ENCODE results near the gene FCN3.

Gene FCN3

DNA sequence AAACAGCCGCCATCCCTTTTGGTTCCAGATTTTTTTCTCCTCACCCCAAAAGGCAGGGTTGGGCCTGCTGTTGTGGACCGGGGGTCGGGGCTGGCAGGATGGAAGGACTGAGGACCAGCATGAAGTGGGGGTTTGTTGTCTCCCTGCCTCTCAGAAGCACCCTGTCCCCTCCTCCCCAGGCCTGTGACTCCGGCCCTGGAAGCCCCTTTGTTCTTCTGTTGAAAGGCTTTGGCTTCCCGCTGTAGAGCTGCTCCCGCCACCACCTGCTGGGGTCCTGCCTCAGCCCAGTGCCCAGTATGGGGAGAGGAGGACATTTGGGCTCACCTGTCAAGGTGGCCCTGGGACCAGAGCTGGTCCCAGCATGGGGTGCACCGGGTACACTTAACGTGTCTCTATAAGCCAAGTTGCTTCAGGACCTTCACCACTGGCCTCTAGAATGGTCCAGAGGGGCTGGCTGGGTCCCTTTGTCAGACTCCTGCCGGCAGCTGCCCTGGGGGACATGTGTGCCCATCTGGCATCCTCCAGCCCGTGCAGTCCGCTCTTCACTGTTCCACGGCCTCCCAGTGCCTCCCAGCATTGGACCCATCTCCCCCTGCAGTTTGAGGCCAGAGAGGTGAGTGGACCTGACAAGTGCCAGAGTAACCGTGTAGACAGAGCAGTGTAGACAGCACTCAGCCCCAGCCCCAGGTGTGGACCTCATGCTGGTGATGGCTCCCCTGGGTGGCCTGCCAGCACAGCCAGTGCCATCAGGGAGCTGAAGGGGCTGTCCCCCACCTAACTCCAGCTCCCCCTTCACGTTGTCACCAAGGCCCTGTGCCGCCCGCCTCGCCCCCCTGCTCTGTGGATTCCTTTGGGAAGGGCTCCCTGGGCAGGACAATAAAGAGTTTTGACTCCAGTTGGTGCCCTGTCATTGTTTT lies 38.9 kb downstream of the FCN3 start:
- Histone ChIP-seq H3K27me3 (ENCODE audit: control insufficient read depth, insufficient read depth, low read length) (no peaks in the 10 kb centered on the region), H3K4me1 (ENCODE audit: control insufficient read depth, insufficient read depth, low read length) (peaks cover 2% of the 10 kb centered on the region), H3K9me3 (ENCODE audit: control insufficient read depth, low read length) (no peaks in the 10 kb centered on the region), H3K4me3 (ENCODE audit: low read length) (no peak overlapping the region), H3K36me3 (ENCODE audit: control insufficient read depth, insufficient read depth, low read length) (peaks cover 20% of the 10 kb centered on the region), H3K9ac (ENCODE audit: low read length) (no peak overlapping the region)

DNA sequence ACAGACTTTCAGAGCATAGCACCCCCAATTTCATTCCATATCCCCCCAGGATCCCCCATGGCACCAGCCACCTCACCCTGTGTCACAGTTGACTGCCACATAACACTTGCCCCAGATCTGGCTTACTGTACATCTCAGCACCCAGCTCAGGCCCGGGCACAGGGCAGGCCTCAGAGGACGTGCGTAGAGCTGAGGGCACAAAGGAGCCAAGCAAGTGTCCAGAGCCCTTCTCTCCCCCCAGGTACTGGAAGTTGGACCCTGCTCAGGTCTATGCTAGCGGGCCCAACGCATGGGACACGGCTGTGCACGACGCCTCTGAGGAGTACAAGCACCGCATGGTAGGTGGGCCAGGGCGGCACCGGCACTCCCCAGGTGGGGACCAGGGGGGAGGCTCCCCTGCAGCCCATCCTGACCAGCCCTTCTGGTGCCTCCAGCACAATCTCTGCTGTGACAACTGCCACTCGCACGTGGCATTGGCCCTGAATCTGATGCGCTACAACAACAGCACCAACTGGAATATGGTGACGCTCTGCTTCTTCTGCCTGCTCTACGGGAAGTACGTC lies 40.8 kb downstream of the FCN3 start:
- Histone ChIP-seq H3K9ac (ENCODE audit: low read length) (no peak overlapping the region), H3K36me3 (ENCODE audit: control insufficient read depth, insufficient read depth, low read length) (peaks cover 20% of the 10 kb centered on the region), H3K27me3 (ENCODE audit: control insufficient read depth, insufficient read depth, low read length) (no peaks in the 10 kb centered on the region), H3K4me1 (ENCODE audit: control insufficient read depth, insufficient read depth, low read length) (no peaks in the 10 kb centered on the region), H3K4me3 (ENCODE audit: low read length) (no peak overlapping the region), H3K9me3 (ENCODE audit: control insufficient read depth, low read length) (no peaks in the 10 kb centered on the region)

DNA sequence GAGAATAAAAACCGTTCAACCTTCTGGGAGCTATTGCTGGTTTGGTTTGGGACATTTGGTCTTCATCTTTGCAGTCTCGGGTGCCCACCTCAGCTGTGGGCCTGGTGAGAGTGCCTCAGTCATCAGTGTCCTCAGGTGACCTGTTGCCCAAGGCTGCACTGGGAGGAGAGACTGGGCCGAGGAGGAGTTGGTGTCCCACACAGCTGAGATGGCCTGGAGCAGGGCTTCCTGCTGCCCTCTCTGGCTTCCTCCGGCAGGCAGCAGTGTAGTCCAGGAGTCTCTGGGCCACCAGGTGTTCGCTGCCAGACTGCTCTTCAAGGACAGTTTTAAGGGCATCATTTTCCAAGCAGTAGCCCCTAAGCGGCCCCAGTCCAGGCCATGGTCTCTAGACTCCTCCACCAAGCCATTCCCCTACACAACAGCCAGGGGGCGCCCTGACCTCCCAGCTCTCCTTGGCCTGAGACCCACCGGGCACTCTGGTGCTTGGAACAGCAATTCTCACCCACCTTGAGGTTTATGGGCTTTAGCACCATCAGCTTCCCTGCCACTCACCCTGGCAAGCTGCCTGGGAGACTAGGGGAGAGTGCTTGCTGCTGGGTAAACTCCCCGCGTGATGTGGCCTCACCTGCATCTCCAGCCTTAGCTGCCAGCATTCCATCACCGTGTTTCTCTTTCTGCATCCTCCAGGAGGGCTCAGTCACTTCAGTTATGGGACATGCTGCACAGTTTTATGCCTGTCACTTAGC lies 41.9 kb downstream of the FCN3 start:
- no peak overlapping the region for H3K9ac ChIP-seq (ENCODE audit: low read length)
- H3K36me3 ChIP-seq (ENCODE audit: control insufficient read depth, insufficient read depth, low read length): peaks cover 20% of the 10 kb centered on the region
- no peaks in the 10 kb centered on the region for H3K4me1 ChIP-seq (ENCODE audit: control insufficient read depth, insufficient read depth, low read length)

DNA sequence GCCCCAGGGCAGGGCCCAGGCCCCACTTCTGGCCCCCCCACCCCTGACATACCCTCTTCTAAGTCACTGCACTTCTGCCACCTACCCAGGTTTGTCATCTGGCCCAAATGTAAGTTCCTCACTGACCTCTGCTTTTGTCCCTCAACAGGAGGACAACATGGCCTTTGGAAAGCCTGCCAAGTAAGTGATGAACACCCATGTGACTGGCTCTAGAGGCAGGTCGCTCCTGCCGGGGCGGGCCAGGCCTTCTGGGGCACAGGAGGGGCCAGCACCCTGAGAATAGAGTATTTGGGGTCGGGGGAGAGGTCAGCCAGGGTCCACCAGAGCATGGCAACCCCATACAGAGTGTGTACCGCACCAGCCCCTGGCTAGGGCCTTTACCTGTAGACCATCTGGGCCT lies 42.7 kb downstream of the FCN3 start:
- peaks cover 20% of the 10 kb centered on the region for H3K36me3 ChIP-seq (ENCODE audit: control insufficient read depth, insufficient read depth, low read length)
- H3K4me3 ChIP-seq (ENCODE audit: low read length): no peak overlapping the region
- H3K9me3 ChIP-seq (ENCODE audit: control insufficient read depth, low read length): no peaks in the 10 kb centered on the region
- H3K9ac ChIP-seq (ENCODE audit: low read length): no peak overlapping the region
- H3K27me3 ChIP-seq (ENCODE audit: control insufficient read depth, insufficient read depth, low read length): no peaks in the 10 kb centered on the region
- H3K4me1 ChIP-seq (ENCODE audit: control insufficient read depth, insufficient read depth, low read length): no peaks in the 10 kb centered on the region

More for the DNA sequence above, 41.9 kb downstream of the FCN3 start:
- Histone ChIP-seq H3K27me3 (ENCODE audit: control insufficient read depth, insufficient read depth, low read length) (no peaks in the 10 kb centered on the region), H3K4me3 (ENCODE audit: low read length) (no peak overlapping the region), H3K9me3 (ENCODE audit: control insufficient read depth, low read length) (no peaks in the 10 kb centered on the region)

DNA sequence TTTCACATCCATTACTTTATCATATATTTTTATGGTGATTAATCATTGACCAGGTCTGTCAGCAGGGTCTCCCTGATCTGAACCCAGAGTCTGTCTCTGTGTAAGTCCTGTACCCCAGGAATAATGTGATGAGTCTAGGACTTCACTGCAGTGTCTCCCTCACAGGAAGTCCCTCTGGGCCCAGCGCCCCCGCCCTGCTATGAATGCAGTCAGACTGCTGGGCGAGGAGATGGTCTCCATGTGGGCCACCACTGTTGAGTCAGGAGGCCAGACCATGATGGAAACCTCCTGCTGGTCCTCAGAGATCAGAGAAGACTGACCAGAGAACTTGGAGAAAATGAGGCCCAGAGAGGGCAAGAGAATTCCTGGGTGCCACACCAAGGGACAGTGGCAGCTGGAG lies 43.2 kb downstream of the FCN3 start:
- no peak overlapping the region for H3K9ac ChIP-seq (ENCODE audit: low read length)
- no peak overlapping the region for H3K4me3 ChIP-seq (ENCODE audit: low read length)
- H3K27me3 ChIP-seq (ENCODE audit: control insufficient read depth, insufficient read depth, low read length): no peaks in the 10 kb centered on the region
- no peaks in the 10 kb centered on the region for H3K4me1 ChIP-seq (ENCODE audit: control insufficient read depth, insufficient read depth, low read length)
- H3K36me3 ChIP-seq (ENCODE audit: control insufficient read depth, insufficient read depth, low read length): peaks cover 20% of the 10 kb centered on the region
- H3K9me3 ChIP-seq (ENCODE audit: control insufficient read depth, low read length): no peaks in the 10 kb centered on the region

DNA sequence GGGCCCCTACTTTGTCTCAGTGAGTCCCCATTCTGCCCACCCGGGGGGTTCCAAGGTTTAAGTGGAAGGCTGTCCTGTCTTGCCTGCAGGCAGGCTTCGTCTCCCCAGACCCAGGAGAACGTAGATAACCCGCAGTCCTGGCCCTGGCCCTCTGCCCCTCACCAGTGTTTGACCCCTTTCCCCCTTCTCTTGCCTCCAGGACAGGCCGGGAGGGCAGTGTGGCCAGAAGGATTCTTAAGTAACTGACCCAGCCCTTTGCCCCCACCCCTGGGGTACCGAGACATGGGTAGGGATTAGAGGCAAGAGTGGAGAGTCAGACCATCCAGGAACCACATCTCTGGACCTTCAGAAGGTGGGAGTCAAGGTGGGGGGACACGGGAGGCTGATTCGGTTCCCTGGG lies 43.8 kb downstream of the FCN3 start:
- no peaks in the 10 kb centered on the region for H3K9me3 ChIP-seq (ENCODE audit: control insufficient read depth, low read length)
- no peaks in the 10 kb centered on the region for H3K4me1 ChIP-seq (ENCODE audit: control insufficient read depth, insufficient read depth, low read length)
- peaks cover 20% of the 10 kb centered on the region for H3K36me3 ChIP-seq (ENCODE audit: control insufficient read depth, insufficient read depth, low read length)
- no peak overlapping the region for H3K9ac ChIP-seq (ENCODE audit: low read length)
- H3K27me3 ChIP-seq (ENCODE audit: control insufficient read depth, insufficient read depth, low read length): no peaks in the 10 kb centered on the region
- no peak overlapping the region for H3K4me3 ChIP-seq (ENCODE audit: low read length)

DNA sequence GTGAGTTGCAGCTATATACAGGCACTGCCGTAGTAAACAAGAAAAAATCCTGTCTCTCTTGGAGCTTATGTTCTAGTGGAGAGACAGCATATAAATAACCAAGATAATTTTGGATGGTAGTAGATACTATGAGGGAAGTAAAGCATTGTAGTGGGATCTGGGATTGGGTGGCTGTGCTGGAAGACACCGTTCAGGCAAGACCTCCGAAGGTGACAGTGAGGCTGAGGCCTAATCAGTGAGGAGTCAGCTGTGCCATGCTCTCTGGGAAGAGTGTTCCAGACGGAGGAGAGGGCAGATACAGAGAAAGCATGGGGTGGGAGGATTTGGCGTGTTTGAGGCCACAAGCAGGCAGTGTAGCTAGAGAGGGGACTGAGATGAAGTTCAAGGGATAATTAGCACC lies 46.7 kb downstream of the FCN3 start:
- H3K4me1 ChIP-seq (ENCODE audit: control insufficient read depth, insufficient read depth, low read length): peaks cover 8% of the 10 kb centered on the region
- peaks cover 9% of the 10 kb centered on the region for H3K36me3 ChIP-seq (ENCODE audit: control insufficient read depth, insufficient read depth, low read length)
- H3K4me3 ChIP-seq (ENCODE audit: low read length): no peak overlapping the region
- H3K9me3 ChIP-seq (ENCODE audit: control insufficient read depth, low read length): no peaks in the 10 kb centered on the region
- H3K27me3 ChIP-seq (ENCODE audit: control insufficient read depth, insufficient read depth, low read length): no peaks in the 10 kb centered on the region
- H3K9ac ChIP-seq (ENCODE audit: low read length): no peak overlapping the region

DNA sequence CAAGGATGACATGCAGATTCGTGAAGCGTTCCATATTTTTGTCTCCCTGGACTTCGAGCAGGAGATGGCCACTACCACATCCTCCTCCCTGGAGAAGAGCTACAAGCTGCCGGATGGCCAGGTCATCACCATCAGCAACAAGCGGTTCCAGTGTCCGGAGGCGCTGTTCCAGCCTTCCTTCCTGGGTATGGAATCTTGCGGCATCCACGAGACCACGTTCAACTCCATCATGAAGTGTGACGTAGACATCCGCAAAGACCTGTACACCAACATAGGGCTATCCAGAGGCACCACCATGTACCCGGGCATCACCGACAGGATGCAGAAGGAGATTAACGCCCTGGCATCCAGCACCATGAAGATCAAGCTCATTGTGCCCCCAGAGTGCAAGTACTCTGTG lies 49.3 kb downstream of the FCN3 start:
- Histone ChIP-seq H3K36me3 (ENCODE audit: control insufficient read depth, insufficient read depth, low read length) (no peaks in the 10 kb centered on the region), H3K27me3 (ENCODE audit: control insufficient read depth, insufficient read depth, low read length) (no peaks in the 10 kb centered on the region), H3K9ac (ENCODE audit: low read length) (no peak overlapping the region), H3K4me3 (ENCODE audit: low read length) (no peak overlapping the region), H3K9me3 (ENCODE audit: control insufficient read depth, low read length) (no peaks in the 10 kb centered on the region), H3K4me1 (ENCODE audit: control insufficient read depth, insufficient read depth, low read length) (peaks cover 10% of the 10 kb centered on the region)

DNA sequence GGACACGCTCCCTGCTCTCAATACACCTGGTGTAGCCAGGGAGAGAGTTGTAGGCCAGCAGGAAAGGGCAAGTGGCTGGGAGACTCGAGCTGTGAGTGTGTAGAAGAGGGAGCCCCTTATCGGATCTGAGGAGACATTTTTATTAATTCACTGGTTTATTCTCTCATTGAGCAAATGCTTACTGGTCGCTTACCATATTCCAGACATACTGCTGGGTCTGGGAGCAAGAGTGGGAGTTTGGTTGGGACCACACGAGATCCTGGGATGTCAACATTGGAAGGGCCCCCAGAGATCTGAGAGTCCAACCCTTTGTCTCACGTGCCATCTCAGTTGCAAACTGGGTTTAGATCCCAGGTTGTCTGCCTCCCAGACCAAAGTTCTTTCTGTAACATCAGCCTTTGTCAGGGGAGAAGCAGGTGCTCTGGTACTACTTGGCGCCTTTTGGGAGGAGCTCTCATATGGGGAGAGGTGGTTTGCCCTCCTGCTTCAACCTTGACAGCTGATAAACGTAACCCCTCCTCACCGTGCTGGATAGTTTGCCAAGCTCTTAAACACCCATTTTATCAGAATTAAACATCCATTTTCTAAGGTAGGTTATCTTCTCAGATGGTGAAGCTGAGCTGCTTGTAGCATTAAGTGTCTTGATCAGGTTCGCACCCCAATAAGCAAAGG lies 51.9 kb downstream of the FCN3 start:
- H3K4me3 ChIP-seq (ENCODE audit: low read length): peak overlapping the region; percentile 95
- peak overlapping the region; percentile 97 for H3K9ac ChIP-seq (ENCODE audit: low read length)
- H3K9me3 ChIP-seq (ENCODE audit: control insufficient read depth, low read length): no peaks in the 10 kb centered on the region
- H3K27me3 ChIP-seq (ENCODE audit: control insufficient read depth, insufficient read depth, low read length): no peaks in the 10 kb centered on the region
- H3K36me3 ChIP-seq (ENCODE audit: control insufficient read depth, insufficient read depth, low read length): no peaks in the 10 kb centered on the region
- H3K4me1 ChIP-seq (ENCODE audit: control insufficient read depth, insufficient read depth, low read length): peaks cover 10% of the 10 kb centered on the region

DNA sequence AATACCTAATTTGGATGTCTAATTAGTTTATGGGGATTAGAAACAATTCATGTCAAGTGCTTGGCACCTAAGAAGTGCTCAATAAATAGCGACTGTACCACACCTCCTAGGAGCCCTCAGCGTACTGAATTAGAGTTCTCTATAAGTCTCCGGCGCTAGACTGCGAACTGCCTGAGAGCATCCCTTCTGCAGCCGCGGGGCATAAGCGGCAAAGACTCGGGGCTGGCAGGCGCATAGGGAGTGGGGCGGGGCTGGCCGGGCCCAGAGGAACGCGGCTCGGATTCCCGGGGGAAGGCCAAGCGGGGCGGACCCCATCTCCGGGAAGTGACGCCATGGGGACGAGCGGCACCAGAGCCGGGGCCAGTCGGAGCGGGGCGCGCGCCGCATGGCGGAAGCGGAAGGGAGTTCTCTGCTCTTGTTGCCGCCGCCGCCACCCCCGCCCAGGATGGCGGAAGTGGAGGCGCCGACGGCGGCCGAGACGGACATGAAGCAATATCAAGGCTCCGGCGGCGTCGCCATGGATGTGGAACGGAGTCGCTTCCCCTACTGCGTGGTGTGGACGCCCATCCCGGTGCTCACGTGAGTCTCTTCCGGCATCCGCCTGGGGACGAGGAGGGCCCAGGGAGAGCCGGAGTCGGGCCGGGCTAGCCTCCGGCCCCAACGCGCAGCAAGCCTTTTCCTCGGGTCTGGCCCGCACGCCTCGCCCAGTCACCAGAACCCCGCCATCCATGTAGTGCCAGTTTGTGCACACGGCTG lies 52.6 kb downstream of the FCN3 start, which contains the start of gene TMEM222:
TMEM222 (plus strand) TSS at position 351 of the 756 bp plus-strand sequence; CDS start at position 386, 35 bp downstream.
- H3K4me1 ChIP-seq (ENCODE audit: control insufficient read depth, insufficient read depth, low read length): peaks cover 12% of the 10 kb centered on the region
- peak within 1 kb of the TSS; percentile 95 for H3K4me3 ChIP-seq (ENCODE audit: low read length)
- no peaks in the 10 kb centered on the region for H3K27me3 ChIP-seq (ENCODE audit: control insufficient read depth, insufficient read depth, low read length)
- H3K9me3 ChIP-seq (ENCODE audit: control insufficient read depth, low read length): no peaks in the 10 kb centered on the region
- peak within 1 kb of the TSS; percentile 97 for H3K9ac ChIP-seq (ENCODE audit: low read length)
- no peaks in the 10 kb centered on the region for H3K36me3 ChIP-seq (ENCODE audit: control insufficient read depth, insufficient read depth, low read length)

Measured in mucosa of stomach (tissue), 1 donor.